HCT116 (cell line): ENCODE data around the gene NFX1. TPM values are rescaled to one million over a fixed set of nuclear protein-coding genes. Genes with fewer than 3 reads are reported as not detected.

ENCODE experiments used
- ATAC-seq: fragments of 200-7000 bp; cut with Tn5 transposase; 2 replicates; pipeline ENCODE4 v1.9.1; 2020; ENCODE audit warnings: mild to moderate bottlenecking, moderate library complexity
- BruUV-seq: library from RNA; stranded (reverse); fragments of 400-500 nt; replicated peaks from 2 replicates; lab custom pipeline; 2021; lab: Mats Ljungman, UMichigan
- CTCF ChIA-PET: fragments of 300-600 bp; sonication (Branson Sonifier 250); formaldehyde crosslinking; loops from one replicate; lab custom pipeline; 2021; ENCODE audit warnings: antibody characterized with exemption; lab: Charles Lee
- POLR2A ChIA-PET: fragments of 300-600, 350-600 bp; sonication (Branson Sonifier 250); formaldehyde crosslinking; loops from one replicate; lab custom pipeline; 2021; ENCODE audit warnings: antibody characterized with exemption; lab: Charles Lee
- RAD21 ChIA-PET, 2 experiments: fragments of 300-600 bp; sonication (Branson Sonifier 250); formaldehyde crosslinking; loops; one replicate each; lab custom pipeline; 2023; ENCODE audit warnings: low total read pairs in 2 of 2; ENCODE audit not compliant: uncharacterized antibody in 2 of 2, unreplicated experiment in 2 of 2, low non-redundant PET in 1 of 2; lab: Charles Lee
- DNase-seq: peaks from one replicate; pipeline ENCODE4 v3.0.0-alpha.2; 2010; ENCODE audit warnings: low read depth, low spot score
- H2AFZ ChIP-seq: fragments of 200-600 bp; shearing (Covaris generic), sonication (generic); 2 replicates; pipeline ENCODE4 v1.6.1; 2017; ENCODE audit warnings: low read depth, mixed run types, mixed read lengths, antibody characterized with exemption, low read length; ENCODE audit not compliant: poor library complexity, severe bottlenecking
- H3K27ac ChIP-seq: 2 replicates; pipeline ENCODE4 v1.5.1; 2012; ENCODE audit warnings: low read depth, low read length
- H3K27me3 ChIP-seq: fragments of 200-600 bp; sonication (generic); 2 replicates; pipeline ENCODE4 v1.6.1; 2016; ENCODE audit warnings: mixed run types, low read length, mixed read lengths; ENCODE audit not compliant: insufficient read depth
- H3K36me3 ChIP-seq, 2 experiments: fragments of 200-500 bp in 1 of 2; fragments of 200-600 bp in 1 of 2; sonication (Bioruptor generic) in 1 of 2; sonication (generic) in 1 of 2; 2 replicates each; pipeline versions ENCODE4 v1.5.1 to v1.6.1; 2014 to 2016; ENCODE audit warnings: low read length in 2 of 2, inconsistent platforms in 1 of 2, mixed read lengths in 1 of 2, mixed run types in 1 of 2; ENCODE audit not compliant: insufficient read depth in 2 of 2, control insufficient read depth in 1 of 2
- H3K4me1 ChIP-seq, 2 experiments: fragments of 200-600 bp in 1 of 2; sonication (generic) in 1 of 2; 2 replicates each; pipeline versions ENCODE4 v1.5.1 to v1.6.1; 2012 to 2017; ENCODE audit warnings: low read length in 2 of 2, inconsistent platforms in 1 of 2, mild to moderate bottlenecking in 1 of 2, mixed read lengths in 1 of 2, mixed run types in 1 of 2, moderate library complexity in 1 of 2; ENCODE audit not compliant: insufficient read depth in 2 of 2, control insufficient read depth in 1 of 2
- H3K4me2 ChIP-seq: fragments of 200-600 bp; sonication (generic); 2 replicates; pipeline ENCODE4 v1.6.1; 2017; ENCODE audit warnings: mixed run types, low read length, mixed read lengths
- H3K4me3 ChIP-seq, 2 experiments: fragments of 200-600 bp in 1 of 2; sonication (generic) in 1 of 2; replicated peaks in 1 of 2; 2 replicates each; pipeline ENCODE4 v1.5.1; 2011 to 2016; ENCODE audit warnings: low read length in 2 of 2, control low read depth in 1 of 2, low read depth in 1 of 2, mild to moderate bottlenecking in 1 of 2, mixed read lengths in 1 of 2, mixed run types in 1 of 2
- H3K79me2 ChIP-seq: fragments of 200-600 bp; sonication (generic); 2 replicates; pipeline ENCODE4 v1.6.1; 2017; ENCODE audit warnings: mild to moderate bottlenecking, mixed run types, low read length, moderate library complexity, mixed read lengths; ENCODE audit not compliant: insufficient read depth
- H3K9ac ChIP-seq: fragments of 200-600 bp; sonication (generic); 2 replicates; pipeline ENCODE4 v1.6.1; 2016; ENCODE audit warnings: low read length, mixed read lengths
- H3K9me2 ChIP-seq: fragments of 200-600 bp; sonication (generic), shearing (Covaris generic); 2 replicates; pipeline ENCODE4 v1.6.1; 2017; ENCODE audit warnings: mixed run types, mild to moderate bottlenecking, moderate library complexity; ENCODE audit not compliant: insufficient read depth
- H3K9me3 ChIP-seq, 2 experiments: fragments of 200-500 bp in 1 of 2; fragments of 200-600 bp in 1 of 2; sonication (Bioruptor generic) in 1 of 2; sonication (generic) in 1 of 2; 2 replicates each; pipeline ENCODE4 v1.6.1; 2014 to 2017; ENCODE audit warnings: low read length in 2 of 2, mixed read lengths in 2 of 2, inconsistent platforms in 1 of 2, low read depth in 1 of 2, mild to moderate bottlenecking in 1 of 2, mixed run types in 1 of 2, moderate library complexity in 1 of 2; ENCODE audit not compliant: control insufficient read depth in 1 of 2, insufficient read depth in 1 of 2
- H4K20me1 ChIP-seq: fragments of 200-600 bp; sonication (generic), shearing (Covaris generic); 2 replicates; pipeline ENCODE4 v1.6.1; 2017; ENCODE audit warnings: mixed run types, mild to moderate bottlenecking, moderate library complexity; ENCODE audit not compliant: insufficient read depth
- ATF3 ChIP-seq: IDR thresholded peaks from 2 replicates; pipeline ENCODE4 v1.6.1; 2012
- CBX3 ChIP-seq: IDR thresholded peaks from 2 replicates; pipeline ENCODE4 v1.6.1; 2012; ENCODE audit warnings: low read depth
- CEBPB ChIP-seq: IDR thresholded peaks from 2 replicates; pipeline ENCODE4 v1.6.1; 2012; ENCODE audit warnings: low read depth
- EGR1 ChIP-seq: IDR thresholded peaks from 2 replicates; pipeline ENCODE4 v1.6.1; 2012; ENCODE audit warnings: low read depth
- EZH2 ChIP-seq: fragments of 200-600 bp; sonication (generic); IDR thresholded peaks from 2 replicates; pipeline ENCODE4 v1.6.1; 2017; ENCODE audit warnings: antibody characterized with exemption, mixed run types
- JUND ChIP-seq: IDR thresholded peaks from 2 replicates; pipeline ENCODE4 v1.6.1; 2012
- POLR2A ChIP-seq: IDR thresholded peaks from 2 replicates; pipeline ENCODE4 v1.7.0; 2011; ENCODE audit warnings: borderline replicate concordance; ENCODE audit not compliant: insufficient read depth, insufficient read length; ENCODE audit errors: extremely low read depth
- POLR2AphosphoS5 ChIP-seq: IDR thresholded peaks from 2 replicates; pipeline ENCODE4 v1.6.1; 2011; ENCODE audit warnings: mild to moderate bottlenecking, low read depth, low read length, moderate library complexity
- RAD21 ChIP-seq: IDR thresholded peaks from 2 replicates; pipeline ENCODE4 v1.6.1; 2012; ENCODE audit warnings: low read depth, mild to moderate bottlenecking
- REST ChIP-seq: IDR thresholded peaks from 2 replicates; pipeline ENCODE4 v1.6.1; 2012; ENCODE audit warnings: low read depth
- SIN3A ChIP-seq: IDR thresholded peaks from 2 replicates; pipeline ENCODE4 v1.6.1; 2012; ENCODE audit warnings: low read depth
- SP1 ChIP-seq: IDR thresholded peaks from 2 replicates; pipeline ENCODE4 v1.6.1; 2012; ENCODE audit warnings: low read depth
- YY1 ChIP-seq: IDR thresholded peaks from 2 replicates; pipeline ENCODE4 v1.6.1; 2011; ENCODE audit warnings: low read length, low read depth, moderate library complexity, mild to moderate bottlenecking; ENCODE audit not compliant: insufficient replicate concordance; ENCODE audit errors: extremely low read depth
- ZBTB33 ChIP-seq: IDR thresholded peaks from 2 replicates; pipeline ENCODE4 v1.6.1; 2011; ENCODE audit warnings: mild to moderate bottlenecking, low read length, moderate library complexity; ENCODE audit not compliant: insufficient replicate concordance; ENCODE audit errors: extremely low read depth
- ZFX ChIP-seq: fragments of 450-650 bp; IDR thresholded peaks from 2 replicates; pipeline ENCODE4 v1.6.1; 2017
- intact Hi-C: fragments of 100-400 bp; cut with micrococcal nuclease; formaldehyde crosslinking; loops from 2 replicates; pipeline ENCODE4 v1.10.0; 2022
- total RNA-seq: library from RNA; stranded (reverse); gene quantifications from one replicate; pipeline ENCODE4 v1.2.1, GENCODE V29; 2021; ENCODE audit not compliant: unreplicated experiment

NFX1 gene
- total RNA-seq, 1 experiment from 2014 or later, result 31.7 TPM

GRCh38 chr9:33379666-33380389, 89.5 kb downstream of the NFX1 start:
- Histone ChIP-seq H3K4me3 (no peak overlapping the region), H4K20me1 (no peaks in the 10 kb centered on the region), H3K9me3 (no peaks in the 10 kb centered on the region), H3K9ac (no peak overlapping the region), H3K9me2 (no peaks in the 10 kb centered on the region), H2AFZ (no peak overlapping the region), H3K36me3 (no peaks in the 10 kb centered on the region), H3K4me2 (no peak overlapping the region), H3K27me3 (no peaks in the 10 kb centered on the region), H3K4me1 (peaks cover 14 to 27% of the 10 kb centered on the region in 2 experiments), H3K79me2 (no peaks in the 10 kb centered on the region), H3K27ac (no peak overlapping the region)
- ChIA-PET RAD21 (no interaction called here), CTCF (interaction anchor here (1.4 to 2.2 kb wide), 2 partner anchors 35 to 87 kb away, joined by 4 to 5 read pairs; no protein-coding TSS in a partner anchor), POLR2A (no interaction called here)
- intact Hi-C loops, result no loop called here
- DNase-seq (no peak), ATAC-seq (no peak)
- TF ChIP-seq EZH2 (no peak), CEBPB (no peak), POLR2A (no peak), POLR2AphosphoS5 (no peak), SP1 (no peak), EGR1 (no peak), CBX3 (no peak), JUND (no peak), RAD21 (no peak), ZBTB33 (no peak), YY1 (no peak), ZFX (no peak), ATF3 (no peak), SIN3A (no peak), REST (no peak)
- no TSS peak for BruUV-seq
